ENCODE results near the gene CABS1.

The CABS1 gene

DNA sequence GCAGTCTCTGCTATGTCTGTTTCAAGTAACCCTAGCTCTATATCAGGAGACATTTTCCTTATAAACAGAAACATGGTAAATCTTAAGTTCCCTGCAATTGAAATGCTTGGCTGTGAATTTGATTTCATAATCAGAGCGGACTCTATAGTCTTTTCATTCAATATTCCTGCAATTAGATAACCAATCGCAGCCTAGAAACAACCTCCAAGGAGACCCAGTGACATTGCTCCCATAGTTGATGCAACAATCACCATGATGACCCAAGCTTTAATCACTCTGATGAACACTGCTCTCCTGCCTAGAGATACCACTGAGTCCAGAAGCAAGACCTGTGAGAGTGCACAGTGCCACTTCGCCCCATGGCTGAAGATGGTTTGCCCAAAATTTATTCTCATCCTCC is at the start of gene CABS1:
Gene CABS1 (plus strand): TSS at position 301 of the 400 bp plus-strand sequence. CDS start 59 bp downstream, at position 360.
- no peak for FAIRE-seq

DNA sequence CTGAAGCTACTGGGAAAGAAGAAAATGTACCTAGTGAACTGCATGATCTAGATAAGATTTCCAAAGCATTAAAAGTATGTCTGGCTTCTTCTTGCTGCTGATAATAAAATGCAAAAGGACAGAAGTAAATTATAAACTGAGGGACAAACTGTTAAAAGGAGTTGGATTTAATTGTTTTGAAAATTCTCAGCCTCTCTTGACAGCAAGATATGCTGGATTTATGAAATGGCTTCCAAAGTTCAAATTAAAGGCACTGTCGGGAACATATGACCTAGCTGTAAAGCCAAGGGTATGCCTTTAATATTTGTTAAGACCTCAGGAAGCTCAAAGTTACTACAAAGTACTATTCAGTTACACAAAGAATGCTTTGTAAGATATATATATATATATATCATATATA is 46.1 kb upstream of the CABS1 start:
- FAIRE-seq: no peak

DNA sequence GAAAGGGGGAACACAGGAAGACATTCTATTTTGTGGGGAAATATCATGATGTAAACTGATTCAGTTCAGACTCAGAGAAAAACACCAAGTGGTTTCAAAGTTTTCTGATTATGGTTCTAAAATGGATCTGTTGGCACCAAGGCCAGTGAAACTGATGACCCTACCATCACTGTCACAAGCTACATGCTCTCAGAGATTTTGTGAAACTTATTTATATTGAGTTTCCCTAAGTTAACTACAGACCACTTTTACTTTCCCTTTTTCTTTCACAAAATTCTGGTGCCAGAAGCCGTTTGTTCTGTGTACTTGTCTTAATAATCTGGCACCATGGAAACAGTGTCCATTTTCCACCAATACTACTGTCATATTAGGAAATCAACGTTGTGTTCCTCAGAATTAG is 43.4 kb upstream of the CABS1 start:
- FAIRE-seq: no peak

DNA sequence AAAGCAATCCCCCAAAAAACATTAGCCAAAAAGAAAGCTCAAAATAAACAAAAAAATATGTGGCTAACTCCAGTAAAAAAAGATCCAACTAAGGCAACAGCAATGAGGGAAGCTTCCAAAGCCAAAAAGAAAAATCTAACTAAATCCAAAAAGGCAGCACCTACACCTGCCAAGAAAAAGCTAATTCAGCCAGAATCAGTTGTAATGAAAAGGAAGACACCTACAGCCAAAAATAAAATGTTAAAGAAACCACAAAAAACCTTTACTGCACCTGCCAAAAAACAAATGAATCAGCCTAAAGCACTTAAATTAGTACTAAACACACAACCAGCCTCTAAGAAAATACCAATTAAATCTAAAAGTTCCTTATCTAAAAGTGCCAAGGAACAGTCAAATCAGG is 37.2 kb upstream of the CABS1 start:
- FAIRE-seq: no peak

DNA sequence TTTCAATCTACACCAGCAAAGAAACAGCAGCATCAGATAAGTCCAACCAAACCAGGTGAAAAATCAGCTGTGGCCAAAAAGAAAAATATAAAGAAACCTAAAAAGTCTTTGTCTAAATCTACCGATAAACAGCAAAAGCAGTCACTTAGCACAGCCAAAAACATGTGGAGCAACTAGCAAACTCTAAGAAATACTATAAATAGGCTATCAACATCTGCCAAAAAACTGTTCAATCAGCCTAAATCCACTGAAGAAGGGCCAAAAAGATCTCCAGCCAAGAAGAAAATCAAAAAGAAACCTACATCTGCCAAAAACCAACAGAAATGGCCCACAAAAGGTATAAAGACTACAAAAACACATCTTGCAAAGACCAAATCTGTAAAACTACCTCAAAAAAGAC is 36.7 kb upstream of the CABS1 start:
- FAIRE-seq: no peak

DNA sequence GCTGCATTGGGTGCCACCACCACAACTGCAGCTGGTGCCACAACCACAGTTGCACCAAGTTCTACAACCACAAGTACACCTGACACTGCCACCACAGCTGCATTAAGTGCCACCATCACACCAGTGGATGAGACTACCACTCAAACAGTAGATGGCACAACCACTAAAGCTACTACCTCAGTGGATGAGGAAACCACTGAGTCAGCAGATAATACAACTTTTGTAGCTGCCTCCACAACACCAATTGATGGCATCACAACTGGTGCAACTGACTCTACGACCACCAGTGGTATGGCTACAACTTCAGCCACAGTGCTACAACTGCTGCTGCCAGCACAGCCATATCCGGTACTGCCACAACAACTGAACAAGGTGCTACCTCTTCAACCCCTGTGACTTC is 35.1 kb upstream of the CABS1 start:
- FAIRE-seq: no peak

DNA sequence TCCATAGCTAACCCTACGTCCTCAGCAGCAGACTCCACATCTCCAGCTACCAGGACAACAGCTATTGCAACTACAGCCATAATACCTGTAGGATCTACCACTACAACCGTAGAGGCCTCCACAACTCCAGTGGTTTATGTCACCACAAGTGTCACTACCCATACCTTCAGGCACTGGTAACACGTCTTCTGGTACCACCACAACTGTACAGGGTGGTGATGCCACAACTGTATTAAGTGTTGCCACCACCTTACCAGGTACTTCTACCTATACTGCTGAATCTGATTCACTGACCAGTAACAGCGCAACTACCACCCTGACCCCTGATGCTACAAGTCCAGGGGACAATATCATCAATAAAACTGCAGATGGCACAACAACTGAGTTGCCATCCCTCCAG is 34.6 kb upstream of the CABS1 start:
- FAIRE-seq: no peak

DNA sequence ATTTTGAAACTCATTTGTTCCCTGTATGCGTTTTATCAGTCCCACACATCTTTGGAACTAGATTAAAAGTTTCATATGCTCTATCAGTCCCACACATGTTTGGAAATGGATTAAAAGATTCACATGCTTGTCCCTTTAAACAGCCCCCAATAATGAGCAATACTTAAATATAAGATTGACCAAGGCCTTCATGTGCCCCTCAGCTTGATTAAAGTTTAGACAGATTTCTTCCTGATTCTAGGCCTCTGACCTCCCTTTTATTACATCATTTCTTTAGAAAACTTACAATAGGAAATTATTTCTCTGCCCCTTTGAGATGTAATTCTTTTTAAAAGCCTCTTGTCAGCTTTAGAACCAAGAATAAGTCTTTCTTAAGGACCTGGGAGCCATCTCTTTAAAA is 31.7 kb upstream of the CABS1 start:
- no peak for FAIRE-seq

DNA sequence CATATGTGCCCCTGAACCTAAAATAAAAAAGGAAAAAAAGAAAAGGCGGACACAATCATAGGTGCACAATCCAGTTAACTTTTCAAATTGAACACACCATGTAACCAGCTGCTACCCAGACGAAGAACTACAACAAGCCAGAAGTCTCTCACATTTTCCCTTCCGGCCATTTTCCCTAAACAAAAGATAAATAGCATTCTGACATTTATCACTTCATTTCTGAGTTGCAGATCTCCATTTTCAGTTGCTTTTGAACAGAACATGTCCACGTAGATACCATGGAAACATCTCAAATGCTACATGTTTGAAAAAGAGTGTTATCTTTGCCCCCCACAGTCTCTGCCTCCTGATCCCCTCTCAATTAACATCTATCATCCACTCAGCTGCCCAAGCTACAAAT is 29.2 kb upstream of the CABS1 start:
- FAIRE-seq: no peak

DNA sequence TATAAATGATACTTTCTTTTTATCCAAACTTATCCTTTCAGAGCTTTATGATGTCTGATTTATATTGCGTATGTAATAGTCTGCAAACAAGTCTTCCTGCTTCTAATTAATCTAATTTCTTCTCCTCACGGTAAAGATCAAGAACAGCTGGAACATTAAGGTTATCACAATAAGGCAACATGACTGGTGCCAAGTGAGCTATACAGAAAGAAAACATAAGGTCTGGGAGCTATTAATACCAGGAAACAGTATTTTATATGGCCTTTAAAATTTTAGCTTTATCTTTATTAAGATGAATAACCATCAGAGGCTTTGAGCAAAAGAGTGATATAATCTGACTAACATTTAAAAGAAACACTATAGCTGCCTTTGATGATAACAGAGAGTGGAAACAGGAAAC is 28.7 kb upstream of the CABS1 start:
- no peak for FAIRE-seq

DNA sequence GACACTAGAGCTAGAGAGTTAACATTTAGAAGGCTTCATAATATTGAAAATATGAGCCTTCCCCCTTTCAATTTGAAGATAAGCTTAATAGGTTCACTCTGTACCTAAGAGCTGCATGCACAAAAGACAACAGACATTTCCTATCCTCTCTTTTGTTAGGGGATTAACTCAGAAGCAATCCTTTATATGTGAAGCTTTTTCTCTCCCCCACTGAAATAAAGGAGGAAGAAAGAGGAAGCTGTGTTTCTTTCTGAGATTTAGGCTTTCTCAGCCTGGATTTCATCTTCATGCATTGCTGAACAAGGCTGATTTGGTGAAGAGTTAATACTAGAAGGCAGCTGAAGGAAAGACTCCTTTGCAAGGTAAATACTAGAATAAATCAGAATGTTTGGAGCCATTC is 21.0 kb upstream of the CABS1 start:
- no peak for FAIRE-seq

DNA sequence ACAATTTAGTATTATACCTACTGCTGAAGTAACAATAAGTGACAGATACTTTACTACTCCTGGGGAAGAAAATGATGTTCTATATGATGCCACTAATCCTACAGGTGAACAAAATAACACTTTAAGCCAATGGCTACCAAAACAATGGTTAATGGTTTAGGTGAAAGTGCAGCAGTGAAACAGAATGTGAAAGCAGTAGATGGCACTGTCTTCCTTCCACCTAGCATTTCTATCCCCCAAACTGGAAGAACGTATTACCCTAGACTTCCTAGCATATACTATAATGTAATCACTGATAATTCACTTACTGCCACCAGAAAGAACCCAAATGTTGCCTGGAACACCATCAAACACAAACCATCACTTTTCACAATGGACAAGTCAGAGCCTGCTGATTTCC is 18.9 kb upstream of the CABS1 start:
- FAIRE-seq: no peak

DNA sequence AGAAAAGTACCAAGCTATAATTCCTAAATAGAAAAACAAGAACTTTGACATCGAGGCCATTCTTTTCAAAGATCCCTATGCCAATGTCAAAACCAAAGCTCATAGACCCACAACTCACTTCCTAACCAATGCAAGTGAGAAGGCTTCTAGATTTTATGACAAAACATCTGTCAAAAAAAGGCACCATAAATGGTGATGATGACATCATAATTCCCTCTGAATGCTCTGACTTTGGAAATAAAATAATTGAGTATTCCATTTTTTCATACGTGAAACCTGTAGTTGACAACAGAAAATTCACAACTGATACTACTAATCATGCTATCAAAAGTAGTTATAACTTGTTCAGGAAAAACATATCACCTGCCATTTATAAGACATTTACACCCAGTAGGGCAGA is 8.7 kb upstream of the CABS1 start:
- no peak for FAIRE-seq

DNA sequence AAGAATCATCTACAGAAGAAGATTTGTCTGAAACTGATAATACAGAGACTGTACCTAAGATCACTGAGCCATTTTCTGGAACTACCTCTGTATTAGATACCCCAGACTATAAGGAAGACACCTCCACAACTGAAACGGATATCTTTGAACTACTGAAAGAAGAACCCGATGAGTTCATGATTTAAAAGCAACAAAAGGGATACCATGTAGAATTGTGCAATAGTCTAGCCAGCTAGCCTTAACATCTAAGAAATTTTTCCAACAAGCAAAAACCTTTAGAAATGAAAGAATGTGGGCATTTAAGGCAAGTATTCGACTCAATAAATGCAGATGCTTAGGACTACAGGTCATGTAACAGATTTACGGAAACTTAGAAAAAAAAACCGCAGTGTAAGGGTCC is 1.3 kb downstream of the CABS1 start:
- no peak for FAIRE-seq

DNA sequence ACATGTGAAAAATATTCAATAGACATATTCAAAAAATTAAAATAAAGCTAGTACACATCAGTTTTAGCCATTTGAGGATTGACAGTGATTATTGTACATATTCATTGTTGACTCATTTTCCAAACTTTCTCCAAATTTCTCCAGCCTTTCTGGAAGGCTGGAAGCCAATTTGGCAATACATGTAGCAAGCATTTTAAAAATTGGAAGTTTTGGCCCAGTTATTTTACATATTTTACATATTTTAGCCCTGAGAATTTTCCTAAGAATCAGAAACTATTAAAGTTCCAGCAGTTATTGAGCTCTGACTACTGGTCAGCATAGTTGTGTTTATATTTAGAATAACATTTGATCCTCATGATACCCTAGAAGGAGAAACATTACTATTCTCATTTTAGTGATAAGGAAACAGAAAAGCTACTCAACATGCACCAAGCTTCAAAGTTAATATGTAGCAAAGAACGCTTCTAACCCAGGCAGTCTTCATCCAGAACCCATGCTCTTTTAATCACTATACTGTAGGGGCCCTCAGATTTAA is 3.2 kb downstream of the CABS1 start:
- FAIRE-seq: no peak

DNA sequence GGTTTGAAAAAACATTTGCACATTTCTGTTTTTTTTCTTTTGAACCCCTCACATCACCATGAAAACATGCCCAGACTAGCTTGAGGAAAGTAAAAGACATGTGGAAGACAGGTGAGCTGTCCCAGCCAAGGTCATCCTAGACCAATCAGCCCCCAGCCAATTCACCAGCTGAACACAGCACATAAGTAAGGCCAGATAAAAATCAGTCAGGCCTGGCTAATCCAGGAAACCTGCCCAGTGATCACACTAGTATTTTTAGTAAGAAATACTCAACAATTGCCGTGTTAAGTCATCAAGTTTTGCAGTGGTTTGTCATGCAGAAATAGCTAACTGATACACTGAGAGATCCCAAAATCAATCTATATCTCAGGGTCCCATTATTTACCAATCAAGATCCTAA is 21.4 kb downstream of the CABS1 start:
- no peak for FAIRE-seq

DNA sequence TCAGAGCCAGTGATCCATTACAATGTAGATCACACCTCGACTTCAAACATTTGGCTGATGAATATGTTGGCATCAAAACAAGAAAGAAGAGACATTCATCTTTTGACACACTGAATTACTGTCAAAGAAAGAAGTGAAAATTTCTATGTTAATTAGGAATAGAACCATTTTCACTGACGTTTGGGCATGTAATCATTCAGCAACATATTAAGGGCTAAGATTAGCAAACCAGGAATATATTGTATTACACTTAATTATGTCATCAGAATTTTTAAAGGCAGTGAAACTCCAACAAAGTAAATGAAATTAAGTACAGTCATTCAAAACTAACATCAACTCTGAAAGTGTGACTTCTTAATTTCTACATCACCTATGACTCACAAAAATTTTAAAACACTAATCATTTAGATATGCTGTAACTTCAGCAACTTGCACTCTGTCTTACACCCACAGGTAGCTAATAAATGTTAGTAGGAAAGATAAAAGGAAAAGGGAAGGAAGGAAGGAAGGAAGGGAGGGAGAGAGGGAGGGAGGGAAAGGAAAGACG is 24.4 kb downstream of the CABS1 start:
- FAIRE-seq: no peak

DNA sequence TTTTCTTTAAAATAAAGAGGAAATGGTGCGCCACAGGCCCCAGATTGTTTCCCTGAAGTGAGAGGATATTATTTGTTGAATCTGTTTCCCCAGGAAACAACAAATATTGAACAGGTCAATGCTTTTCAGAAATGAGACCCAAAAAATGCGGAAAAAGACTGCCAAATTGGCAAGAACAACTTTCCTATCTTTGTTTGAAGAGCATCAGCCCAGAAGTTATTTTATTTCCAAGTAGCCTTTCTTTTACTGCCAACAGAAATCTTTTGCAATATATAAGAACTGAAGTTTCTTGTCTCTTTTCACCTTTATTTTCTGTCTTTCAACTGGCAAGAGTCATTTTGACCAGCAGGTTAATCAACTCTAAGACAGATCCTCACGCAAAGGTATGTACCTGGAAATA is 25.7 kb downstream of the CABS1 start, which contains the start of gene SMR3A:
Gene SMR3A (plus strand): TSS at position 301 of the 400 bp plus-strand sequence. CDS start 1,356 bp downstream, outside the sequence.
- FAIRE-seq: no peak

DNA sequence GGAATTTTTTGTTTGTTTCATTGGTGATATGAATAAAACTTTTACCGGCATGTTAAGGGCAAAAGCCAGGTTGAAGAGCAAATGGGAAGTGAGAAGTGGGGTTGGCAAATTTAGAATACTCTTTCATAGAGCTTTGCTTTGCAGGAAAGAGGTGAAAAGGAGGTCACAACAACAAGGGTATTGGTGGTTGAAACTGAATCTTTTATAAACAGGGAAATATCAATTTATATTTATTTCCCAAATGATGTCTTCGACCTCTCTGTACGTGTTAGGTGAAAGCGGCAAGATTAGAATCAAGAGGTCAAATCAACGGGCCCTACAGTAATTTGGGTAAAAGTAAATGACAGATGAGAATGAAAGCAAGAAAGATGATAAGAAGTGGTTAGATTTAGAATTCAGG is 29.2 kb downstream of the CABS1 start:
- no peak for FAIRE-seq

DNA sequence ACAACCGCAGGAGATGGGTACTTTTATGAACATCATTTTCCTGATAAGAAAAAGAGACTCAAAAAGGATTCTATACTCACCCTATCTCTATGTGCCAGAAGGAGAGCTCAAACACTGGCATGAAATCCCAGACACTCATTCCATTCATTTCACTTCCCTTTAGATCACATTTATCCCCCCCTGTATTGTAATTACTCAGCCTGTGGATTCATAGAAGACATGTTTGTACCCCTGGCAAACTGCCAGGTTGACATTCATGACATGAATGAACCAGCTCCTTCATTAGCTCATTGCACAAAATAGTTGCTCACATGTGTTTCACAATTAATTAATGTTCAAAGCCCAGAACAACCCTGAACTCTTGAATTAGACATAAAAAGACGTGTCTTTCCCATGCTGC is 30.7 kb downstream of the CABS1 start:
- FAIRE-seq: no peak

DNA sequence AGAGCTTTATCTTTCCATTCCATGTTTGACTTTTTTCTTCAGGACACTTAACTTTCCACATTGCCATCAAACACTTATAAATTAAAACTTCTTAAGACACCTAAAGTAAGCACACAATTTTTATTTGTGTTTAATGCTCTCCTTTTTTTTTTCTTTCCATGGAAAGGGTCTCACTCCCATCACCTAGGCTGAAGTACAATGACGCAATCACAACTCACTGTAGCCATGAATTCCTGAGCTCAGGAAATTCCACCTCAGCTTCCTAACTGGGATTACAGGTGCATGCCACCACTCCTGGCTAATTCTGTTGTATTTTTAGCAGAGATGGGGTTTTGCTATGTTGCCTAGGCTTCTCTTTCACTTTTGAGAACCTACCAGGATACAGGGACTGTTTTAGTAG is 33.0 kb downstream of the CABS1 start:
- no peak for FAIRE-seq

DNA sequence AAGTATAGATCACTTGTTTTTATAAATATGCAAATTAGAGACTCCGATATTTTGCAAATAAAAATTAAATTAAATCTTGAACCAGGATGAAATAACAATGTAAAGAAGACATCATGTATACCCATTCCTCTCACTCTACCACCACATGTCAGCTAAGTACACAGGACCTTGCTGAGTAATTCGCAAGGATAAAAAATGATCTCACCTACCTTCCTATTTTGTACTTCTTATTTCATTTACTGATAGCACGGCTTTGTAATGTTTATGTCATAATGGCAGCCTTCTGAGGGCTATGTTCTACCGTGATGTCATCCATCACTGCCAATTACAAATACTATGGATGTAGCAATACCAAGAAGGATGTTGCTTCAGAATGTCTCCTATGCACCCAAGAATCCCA is 37.2 kb downstream of the CABS1 start:
- no peak for FAIRE-seq

DNA sequence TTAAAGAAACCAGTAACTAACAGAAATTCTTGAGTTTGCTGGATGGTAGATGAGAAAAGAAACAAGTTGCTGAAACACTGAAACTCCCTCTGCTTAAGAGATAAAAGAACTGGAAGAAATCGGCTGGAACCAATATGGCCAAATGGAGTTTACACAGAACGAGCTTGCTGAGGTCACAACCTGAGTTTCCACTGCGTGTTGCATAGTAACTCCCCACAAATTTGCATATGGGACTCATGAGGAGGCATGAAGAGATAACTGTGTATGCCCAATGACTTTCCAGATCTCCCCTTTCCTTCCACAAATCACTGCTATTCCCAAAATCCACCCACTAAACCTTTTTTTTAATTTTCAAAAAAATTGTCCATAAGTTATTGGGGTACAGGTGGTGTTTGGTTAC is 38.0 kb downstream of the CABS1 start:
- FAIRE-seq: no peak

DNA sequence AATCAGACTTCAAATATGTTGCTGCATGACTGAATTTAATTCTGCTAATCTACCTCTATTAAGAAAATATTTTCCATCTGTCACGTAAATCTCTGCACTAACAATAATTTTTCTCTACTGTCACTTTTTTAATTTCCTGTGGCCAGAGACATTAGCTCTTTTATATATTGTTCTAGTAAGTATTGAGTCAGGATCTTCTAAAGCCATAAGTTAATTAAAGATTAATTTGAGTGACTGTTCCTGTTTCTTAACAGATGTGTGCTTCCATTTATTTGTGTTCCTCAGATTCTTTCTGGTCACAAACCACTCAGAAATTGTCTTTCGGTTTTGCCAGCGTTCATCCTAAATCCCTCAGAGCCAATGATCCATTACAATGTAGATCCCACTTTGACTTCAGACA is 45.8 kb downstream of the CABS1 start:
- no peak for FAIRE-seq

DNA sequence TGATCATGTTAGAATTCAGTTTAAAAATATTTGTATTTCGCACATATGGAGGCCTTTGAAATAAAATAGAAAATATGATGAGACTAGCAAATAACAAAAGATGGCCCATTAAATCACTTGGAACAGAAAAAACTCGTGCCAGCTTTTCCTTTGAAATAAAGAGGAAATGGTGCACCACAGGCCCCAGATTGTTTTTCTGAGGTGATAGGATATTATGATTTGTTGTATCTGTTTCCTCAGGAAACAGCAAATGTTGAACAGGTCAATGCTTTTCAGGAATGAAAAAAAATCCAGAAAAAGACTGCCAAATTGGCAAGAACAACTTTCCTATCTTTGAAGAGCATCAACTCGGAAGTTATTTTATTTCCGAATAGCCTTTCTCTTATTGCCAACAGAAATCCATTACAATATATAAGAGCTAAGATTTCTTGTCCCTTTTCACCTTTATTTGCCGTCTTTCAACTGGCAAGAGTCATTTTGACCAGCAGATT is 48.0 kb downstream of the CABS1 start, which contains the start of gene SMR3B:
Gene SMR3B (plus strand): TSS at position 441 of the 491 bp plus-strand sequence. CDS start 1,380 bp downstream, outside the sequence.
- no peak for FAIRE-seq

All from colon (tissue), 2 donors.